Nephron progenitor cell (in vitro differentiated cells): Measurements from ENCODE around the gene AKR1C2.
"Not testable (repeated sequence)": the region's sequence is repeated elsewhere in the genome, so short reads cannot be mapped to it uniquely, and the experiment has no call there.

Experiments
- DNase-seq: peaks from one replicate; pipeline ENCODE4 v3.0.0; 2021
- H3K27ac Mint-ChIP-seq: 2 replicates; pipeline ENCODE4 v1.8.0; 2021; ENCODE audit warnings: mild to moderate bottlenecking, moderate library complexity, mixed read lengths
- H3K27me3 Mint-ChIP-seq: 2 replicates; pipeline ENCODE4 v1.8.0; 2021; ENCODE audit warnings: mild to moderate bottlenecking, low read depth, mixed read lengths; ENCODE audit not compliant: poor library complexity
- H3K36me3 Mint-ChIP-seq: 2 replicates; pipeline ENCODE4 v1.8.0; 2021; ENCODE audit warnings: low read depth, mixed read lengths
- H3K4me1 Mint-ChIP-seq: 2 replicates; pipeline ENCODE4 v1.8.0; 2021; ENCODE audit warnings: mixed read lengths
- H3K4me3 Mint-ChIP-seq: 2 replicates; pipeline ENCODE4 v1.8.0; 2021; ENCODE audit warnings: mild to moderate bottlenecking, moderate library complexity, mixed read lengths
- H3K9me3 Mint-ChIP-seq: 2 replicates; pipeline ENCODE4 v1.8.0; 2021; ENCODE audit warnings: mild to moderate bottlenecking, moderate library complexity, mixed read lengths
- CTCF ChIP-seq: fragments of 200-600 bp; sonication (generic); IDR thresholded peaks from 2 replicates; pipeline ENCODE4 v1.5.0; 2021; ENCODE audit warnings: antibody characterized with exemption

The AKR1C2 gene

GRCh38 chr10:4947039-4947634, 56.5 kb downstream of the AKR1C2 start:
- TF ChIP-seq CTCF = no peak
- Mint-ChIP-seq H3K4me3 (no peak overlapping the region), H3K27ac (no peak overlapping the region), H3K4me1 (peaks cover 12% of the 10 kb centered on the region), H3K36me3 (no peaks in the 10 kb centered on the region), H3K9me3 (peaks cover 13% of the 10 kb centered on the region), H3K27me3 (peaks cover 2% of the 10 kb centered on the region)
- DNase-seq = no peak

GRCh38 chr10:4945766-4946717, 57.6 kb downstream of the AKR1C2 start:
- DNase-seq = no peak
- TF ChIP-seq CTCF = no peak
- H3K36me3 Mint-ChIP-seq = no peaks in the 10 kb centered on the region
- peaks cover 2% of the 10 kb centered on the region for H3K27me3 Mint-ChIP-seq
- H3K4me3 Mint-ChIP-seq = no peak overlapping the region
- peaks cover 13% of the 10 kb centered on the region for H3K9me3 Mint-ChIP-seq
- no peak overlapping the region for H3K27ac Mint-ChIP-seq
- H3K4me1 Mint-ChIP-seq = peaks cover 12% of the 10 kb centered on the region

GRCh38 chr10:4944841-4945240, 58.8 kb downstream of the AKR1C2 start:
- peaks cover 12% of the 10 kb centered on the region for H3K4me1 Mint-ChIP-seq
- no peak for DNase-seq
- H3K36me3 Mint-ChIP-seq = no peaks in the 10 kb centered on the region
- no peak overlapping the region for H3K4me3 Mint-ChIP-seq
- peaks cover 2% of the 10 kb centered on the region for H3K27me3 Mint-ChIP-seq
- TF ChIP-seq CTCF = no peak
- H3K27ac Mint-ChIP-seq = no peak overlapping the region
- H3K9me3 Mint-ChIP-seq = peaks cover 13% of the 10 kb centered on the region

GRCh38 chr10:4943821-4944220, 59.8 kb downstream of the AKR1C2 start:
- H3K9me3 Mint-ChIP-seq = peaks cover 9% of the 10 kb centered on the region
- peaks cover 12% of the 10 kb centered on the region for H3K4me1 Mint-ChIP-seq
- no peaks in the 10 kb centered on the region for H3K36me3 Mint-ChIP-seq
- no peak for TF ChIP-seq CTCF
- H3K27me3 Mint-ChIP-seq = peaks cover 6% of the 10 kb centered on the region
- no peak for DNase-seq
- H3K4me3 Mint-ChIP-seq = no peak overlapping the region
- H3K27ac Mint-ChIP-seq = no peak overlapping the region

GRCh38 chr10:4943416-4943815, 60.2 kb downstream of the AKR1C2 start:
- H3K27ac Mint-ChIP-seq = peak overlapping the region; percentile 27
- H3K4me3 Mint-ChIP-seq, H3K27me3 Mint-ChIP-seq, H3K36me3 Mint-ChIP-seq, H3K9me3 Mint-ChIP-seq, DNase-seq: not testable (repeated sequence)
- peaks cover 12% of the 10 kb centered on the region for H3K4me1 Mint-ChIP-seq

GRCh38 chr10:4942931-4943330, 60.7 kb downstream of the AKR1C2 start:
- H3K36me3 Mint-ChIP-seq, H3K27ac Mint-ChIP-seq, H3K4me3 Mint-ChIP-seq, DNase-seq, H3K27me3 Mint-ChIP-seq: not testable (repeated sequence)
- Mint-ChIP-seq H3K9me3 (peaks cover 13% of the 10 kb centered on the region), H3K4me1 (peaks cover 12% of the 10 kb centered on the region)
